Posterior vena cava (tissue), 2 donors: ENCODE data around the gene SLC38A10. TPM values are rescaled to one million over a fixed set of nuclear protein-coding genes. Genes with fewer than 3 reads are reported as not detected.

Experiments
- DNase-seq: peaks from one replicate; pipeline ENCODE4 v3.0.0-alpha.2; 2020; ENCODE audit warnings: low spot score
- intact Hi-C, 2 donors: fragments of 100-400 bp; cut with DNase I; formaldehyde crosslinking; loops; one replicate each; pipeline versions ENCODE4 v1.14.1 to v1.14.2; 2022 to 2023
- long read RNA-seq, 2 donors: library from polyadenylated mRNA; unstranded; transcript quantifications; one replicate each; pipeline ENCODE4 v2.0.0, GENCODE V29; 2020 to 2021
- total RNA-seq, 2 donors: library from RNA; stranded (reverse); fragmentation: NEBNext Ultra II Directional; extraction: Animal tissue kit (Norgen Biotek cat#: 25700); gene quantifications; one replicate each; pipeline ENCODE4 v1.2.1, GENCODE V29; 2021
- donor health status: DM: yes; HTN: yes; CAD: no.
- donor health status: DM: yes; HTN: yes; CAD: no.

The SLC38A10 gene
- total RNA-seq: 10 to 100 TPM; 59.6 to 85.1 TPM
- long read RNA-seq, donor 1, full-length matches to known transcripts: 42 of 134 reads
- long read RNA-seq, donor 1, partial matches to known transcripts: 16 of 134 reads
- long read RNA-seq, donor 1, other reads (novel, unspliced or antisense): 76 of 134 reads
- long read RNA-seq, donor 2, full-length matches to known transcripts: 37 of 159 reads
- long read RNA-seq, donor 2, partial matches to known transcripts: 49 of 159 reads
- long read RNA-seq, donor 2, other reads (novel, unspliced or antisense): 73 of 159 reads

GRCh38 chr17:81295031-81295675, at the start of gene SLC38A10:
Gene SLC38A10 (minus strand): TSS chr17:81295307. CDS start chr17:81294921, 386 bp downstream.
- peak; percentile 98 for DNase-seq
- intact Hi-C loops: loop anchor here (5.0 to 10.0 kb wide), 3 partner anchors 42 to 190 kb away; partner anchors contain the start of gene BAHCC1 (in 1 of the 2)

GRCh38 chr17:81342269-81343070, 47.4 kb upstream of the SLC38A10 start:
- intact Hi-C loops: no loop called here
- no peak for DNase-seq

- intact Hi-C loops: loop anchor here in 1 of 2 donors (1.0 kb wide), 1 partner anchor 59 kb away; no protein-coding TSS in a partner anchor
- no peak for DNase-seq
These were observed 46.6 kb upstream of the SLC38A10 start for GRCh38 chr17:81341516-81342268.

GRCh38 chr17:81340607-81341515, 45.8 kb upstream of the SLC38A10 start:
- intact Hi-C loops: loop anchor here in 1 of 2 donors (1.0 kb wide), 1 partner anchor 59 kb away; no protein-coding TSS in a partner anchor
- no peak for DNase-seq

- no peak for DNase-seq
- intact Hi-C loops: loop anchor here (5.0 kb wide), 2 partner anchors 42 to 958 kb away; partner anchors contain the start of gene SLC38A10 (in 1 of the 2)
These were observed 44.6 kb upstream of the SLC38A10 start for GRCh38 chr17:81339534-81340296.

GRCh38 chr17:81339191-81339533, 44.1 kb upstream of the SLC38A10 start:
- intact Hi-C loops: loop anchor here (5.0 kb wide), 2 partner anchors 42 to 958 kb away; partner anchors contain the start of gene SLC38A10 (in 1 of the 2)
- DNase-seq: no peak

- DNase-seq: no peak
- intact Hi-C loops: loop anchor here (5.0 kb wide), 2 partner anchors 41 to 959 kb away; partner anchors contain the start of gene SLC38A10 (in 1 of the 2)
These were observed 43.4 kb upstream of the SLC38A10 start for GRCh38 chr17:81338274-81339190.

GRCh38 chr17:81337476-81337879, 42.4 kb upstream of the SLC38A10 start:
- intact Hi-C loops: loop anchor here (5.0 kb wide), 2 partner anchors 40 to 960 kb away; partner anchors contain the start of gene SLC38A10 (in 1 of the 2)
- no peak for DNase-seq

GRCh38 chr17:81336930-81337325, 41.8 kb upstream of the SLC38A10 start:
- DNase-seq: no peak
- intact Hi-C loops: loop anchor here (5.0 kb wide), 2 partner anchors 40 to 960 kb away; partner anchors contain the start of gene SLC38A10 (in 1 of the 2)

- intact Hi-C loops: loop anchor here (5.0 kb wide), 2 partner anchors 39 to 961 kb away; partner anchors contain the start of gene SLC38A10 (in 1 of the 2)
- DNase-seq: no peak
These were observed 41.3 kb upstream of the SLC38A10 start for GRCh38 chr17:81336296-81336929.

GRCh38 chr17:81335773-81336157, 40.7 kb upstream of the SLC38A10 start:
- DNase-seq: no peak
- intact Hi-C loops: loop anchor here (5.0 kb wide), 2 partner anchors 38 to 962 kb away; partner anchors contain the start of gene SLC38A10 (in 1 of the 2)

GRCh38 chr17:81334987-81335772, 40.1 kb upstream of the SLC38A10 start:
- intact Hi-C loops: loop anchor here (5.0 kb wide), 2 partner anchors 38 to 962 kb away; partner anchors contain the start of gene SLC38A10 (in 1 of the 2)
- no peak for DNase-seq

GRCh38 chr17:81334391-81334901, 39.3 kb upstream of the SLC38A10 start:
- no peak for DNase-seq

GRCh38 chr17:81333616-81334368, 38.7 kb upstream of the SLC38A10 start:
- no peak for DNase-seq
- intact Hi-C loops: no loop called here

More at GRCh38 chr17:81334391-81334901, 39.3 kb upstream of the SLC38A10 start:
- intact Hi-C loops: no loop called here
